RKO (cell line): ENCODE results near the gene STK32B.

Source experiments
- DNase-seq: peaks from one replicate; pipeline ENCODE4 v3.0.0-alpha.2; 2016; ENCODE audit warnings: low spot score

Gene STK32B

DNA sequence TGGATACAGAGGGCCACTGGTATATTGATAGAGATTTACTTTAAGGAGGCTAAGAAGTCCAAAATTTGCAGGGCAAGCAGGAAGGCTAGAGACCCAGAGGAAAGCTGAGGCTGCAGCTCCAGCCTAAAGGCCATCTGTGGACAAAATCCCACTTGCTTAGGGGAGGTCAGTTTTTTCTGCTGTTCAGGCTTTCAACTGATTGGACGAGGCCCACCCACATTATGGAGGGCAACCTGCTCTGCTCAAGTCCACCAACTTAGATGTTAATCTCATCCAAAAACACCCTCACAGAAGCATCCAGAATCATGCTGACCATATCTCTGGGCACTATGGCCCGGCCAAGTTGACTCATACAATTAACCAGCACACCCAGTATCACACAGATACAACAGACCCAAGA, 480.8 kb downstream of the STK32B start:
- DNase-seq, result no peak

DNA sequence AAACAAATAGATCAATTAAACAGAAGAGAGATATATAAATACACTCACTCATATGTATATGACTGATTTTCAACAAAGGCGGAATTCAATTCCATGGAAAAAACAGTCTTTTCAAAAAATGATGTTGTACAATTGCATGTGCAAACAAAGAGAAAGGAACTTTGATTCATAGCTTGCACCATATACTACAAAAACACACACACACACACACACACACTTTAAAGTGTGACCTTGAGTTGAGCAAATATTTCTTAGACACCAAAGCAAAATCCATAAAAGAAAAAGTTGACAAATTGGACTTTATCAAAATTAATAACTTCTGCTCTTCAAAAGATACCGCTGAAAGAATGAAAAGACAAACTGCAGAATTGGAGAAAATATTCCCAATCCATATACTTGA, 488.3 kb downstream of the STK32B start:
- no peak for DNase-seq

DNA sequence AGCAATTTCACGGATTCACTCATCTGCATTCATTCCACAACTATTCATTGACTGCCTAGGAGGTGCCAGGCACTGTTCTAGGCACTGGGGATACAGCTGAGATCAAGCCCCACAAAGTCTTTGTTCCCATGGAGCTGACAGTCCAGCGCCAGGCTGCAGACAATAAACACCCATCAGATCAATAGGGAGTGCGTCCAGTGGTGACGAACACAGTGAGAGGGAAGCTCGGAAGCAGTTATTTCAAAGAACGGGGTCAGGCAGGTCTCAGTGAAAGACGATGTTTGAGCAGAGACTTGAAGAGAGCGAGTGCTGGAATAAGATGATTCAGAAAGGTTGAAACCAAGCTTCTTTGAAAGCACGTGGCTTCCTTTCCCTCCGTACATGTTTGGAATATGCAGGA, 489.9 kb downstream of the STK32B start:
- DNase-seq, result no peak

GRCh38 chr4:5543681-5544080, 492.4 kb downstream of the STK32B start:
- DNase-seq, result no peak

DNA sequence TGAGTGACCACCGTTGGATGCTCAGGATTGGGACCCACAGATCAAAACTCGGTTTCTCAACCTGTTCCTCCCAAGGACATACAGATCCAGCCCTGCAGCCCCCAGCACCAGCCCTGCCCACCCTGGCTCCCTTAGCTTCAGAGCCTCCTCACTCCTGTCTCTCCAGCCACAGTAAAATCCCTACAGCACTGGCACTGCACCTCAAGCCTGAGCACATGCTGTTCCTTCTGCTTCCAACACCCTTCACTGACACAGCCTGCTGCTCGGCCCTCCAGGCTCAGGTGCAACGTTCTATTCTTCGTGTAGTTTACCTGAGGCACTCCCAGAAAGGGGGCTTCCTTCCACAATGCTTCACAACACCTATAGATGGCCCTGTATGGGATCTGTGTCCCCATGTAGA, 493.5 kb downstream of the STK32B start:
- DNase-seq, result no peak

DNA sequence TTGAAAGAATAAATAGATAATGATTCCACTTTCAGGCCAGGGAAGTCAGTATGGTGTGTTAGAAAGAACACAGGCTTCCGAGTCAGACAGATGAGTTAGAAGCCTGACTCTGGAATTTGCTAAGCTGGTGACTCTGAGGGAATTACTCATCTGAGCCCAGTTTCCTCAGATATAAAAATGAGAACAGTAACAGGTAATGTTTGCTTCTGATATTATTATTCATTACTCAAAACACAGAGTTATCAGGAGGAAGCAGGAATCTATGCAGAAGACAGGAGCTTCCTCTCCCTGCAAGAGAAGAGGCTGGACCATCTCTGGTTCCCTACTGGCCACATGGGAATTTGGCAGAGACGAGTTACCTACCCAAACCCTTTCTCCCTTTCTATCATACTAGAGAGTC, 494.0 kb downstream of the STK32B start:
- no peak for DNase-seq

GRCh38 chr4:5547651-5548249, 496.5 kb downstream of the STK32B start:
- DNase-seq, result no peak
